IMR-90 (cell line): ENCODE results near the gene FGF5.

Source experiments
- MXI1 ChIP-seq: IDR thresholded peaks from 2 replicates; pipeline ENCODE4 v1.6.1; 2012; ENCODE audit warnings: low read depth, mild to moderate bottlenecking, low read length, moderate library complexity, borderline replicate concordance
- POLR2A ChIP-seq: IDR thresholded peaks from 2 replicates; pipeline ENCODE4 v1.6.1; 2012; ENCODE audit warnings: mild to moderate bottlenecking, low read depth, low read length
- RCOR1 ChIP-seq: IDR thresholded peaks from 2 replicates; pipeline ENCODE4 v1.6.1; 2012; ENCODE audit warnings: mild to moderate bottlenecking, low read length, improper control_type of control experiment; ENCODE audit not compliant: insufficient replicate concordance
- TF ChIP-seq, protein P1 (sequence below): conservative IDR thresholded peaks from 2 replicates; pipeline ENCODE4 v1.5.1; 2012; ENCODE audit warnings: mild to moderate bottlenecking, low read depth, low read length, improper control_type of control experiment

DNA sequence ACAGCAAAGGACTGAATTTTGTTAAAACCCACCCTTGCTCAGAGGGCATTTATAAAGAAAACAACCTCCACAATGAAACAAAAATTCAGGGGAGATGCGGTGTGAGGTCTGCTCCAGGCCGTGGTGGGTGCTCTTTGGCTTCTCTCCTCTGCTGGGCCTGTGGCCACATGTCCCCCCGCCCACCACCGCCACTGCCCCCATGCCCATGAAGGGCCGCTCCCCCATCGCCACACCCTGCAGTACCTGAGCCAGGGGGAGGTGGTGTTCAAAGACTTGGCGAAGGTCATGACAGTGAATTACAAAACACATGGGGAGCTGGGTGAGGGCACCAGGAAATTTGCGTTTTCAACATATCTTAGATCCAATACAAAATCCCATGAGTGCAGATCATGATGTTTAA, 54.9 kb downstream of the FGF5 start:
- no peak for TF ChIP-seq MXI1
- TF ChIP-seq POLR2A = no peak
- TF ChIP-seq, protein P1, sequence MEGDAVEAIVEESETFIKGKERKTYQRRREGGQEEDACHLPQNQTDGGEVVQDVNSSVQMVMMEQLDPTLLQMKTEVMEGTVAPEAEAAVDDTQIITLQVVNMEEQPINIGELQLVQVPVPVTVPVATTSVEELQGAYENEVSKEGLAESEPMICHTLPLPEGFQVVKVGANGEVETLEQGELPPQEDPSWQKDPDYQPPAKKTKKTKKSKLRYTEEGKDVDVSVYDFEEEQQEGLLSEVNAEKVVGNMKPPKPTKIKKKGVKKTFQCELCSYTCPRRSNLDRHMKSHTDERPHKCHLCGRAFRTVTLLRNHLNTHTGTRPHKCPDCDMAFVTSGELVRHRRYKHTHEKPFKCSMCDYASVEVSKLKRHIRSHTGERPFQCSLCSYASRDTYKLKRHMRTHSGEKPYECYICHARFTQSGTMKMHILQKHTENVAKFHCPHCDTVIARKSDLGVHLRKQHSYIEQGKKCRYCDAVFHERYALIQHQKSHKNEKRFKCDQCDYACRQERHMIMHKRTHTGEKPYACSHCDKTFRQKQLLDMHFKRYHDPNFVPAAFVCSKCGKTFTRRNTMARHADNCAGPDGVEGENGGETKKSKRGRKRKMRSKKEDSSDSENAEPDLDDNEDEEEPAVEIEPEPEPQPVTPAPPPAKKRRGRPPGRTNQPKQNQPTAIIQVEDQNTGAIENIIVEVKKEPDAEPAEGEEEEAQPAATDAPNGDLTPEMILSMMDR = no peak
- no peak for TF ChIP-seq RCOR1
